Parathyroid adenoma (tissue), 2 donors: ENCODE measurements around the gene ADM.

ENCODE experiments used
- H2AFZ ChIP-seq: fragments of 300-600 bp; sonication (generic); one replicate; pipeline ENCODE4 v1.7.0; 2017; ENCODE audit warnings: antibody characterized with exemption, mild to moderate bottlenecking
- H3K27ac ChIP-seq: fragments of 300-600 bp; sonication (generic); one replicate; pipeline ENCODE4 v1.7.0; 2017
- H3K27me3 ChIP-seq: fragments of 300-600 bp; sonication (generic); one replicate; pipeline ENCODE4 v1.7.0; 2017; ENCODE audit warnings: low read length; ENCODE audit not compliant: control insufficient read depth, insufficient read depth
- H3K36me3 ChIP-seq: fragments of 300-600 bp; sonication (generic); one replicate; pipeline ENCODE4 v1.7.0; 2017; ENCODE audit warnings: low read length; ENCODE audit not compliant: control insufficient read depth, insufficient read depth
- H3K4me1 ChIP-seq: fragments of 300-600 bp; sonication (generic); one replicate; pipeline ENCODE4 v1.7.0; 2017; ENCODE audit warnings: control low read depth
- H3K4me2 ChIP-seq: fragments of 300-600 bp; sonication (generic); one replicate; pipeline ENCODE4 v1.7.0; 2017; ENCODE audit warnings: low read length
- H3K4me3 ChIP-seq: fragments of 300-600 bp; sonication (generic); one replicate; pipeline ENCODE4 v1.7.0; 2017; ENCODE audit warnings: low read depth, low read length
- H3K79me2 ChIP-seq: fragments of 300-600 bp; sonication (generic); one replicate; pipeline ENCODE4 v1.7.0; 2017; ENCODE audit warnings: control low read depth
- H3K9ac ChIP-seq: fragments of 300-600 bp; sonication (generic); one replicate; pipeline ENCODE4 v1.7.0; 2017; ENCODE audit warnings: mild to moderate bottlenecking
- H3K9me3 ChIP-seq: fragments of 300-600 bp; sonication (generic); one replicate; pipeline ENCODE4 v1.7.0; 2017; ENCODE audit warnings: low read length; ENCODE audit not compliant: control insufficient read depth
- CTCF ChIP-seq: fragments of 300-600 bp; sonication (generic); IDR thresholded peaks from one replicate; pipeline ENCODE4 v1.7.0; 2017; ENCODE audit warnings: antibody characterized with exemption, mild to moderate bottlenecking
- donor health status: primary hyperparathyroidism.

The ADM gene

GRCh38 chr11:10349806-10350205, 44.9 kb downstream of the ADM start:
- Histone ChIP-seq H3K9ac (no peak overlapping the region), H3K36me3 (no peaks in the 10 kb centered on the region), H3K4me3 (no peak overlapping the region), H3K79me2 (no peaks in the 10 kb centered on the region), H3K9me3 (no peaks in the 10 kb centered on the region), H3K27me3 (no peaks in the 10 kb centered on the region), H3K27ac (no peak overlapping the region), H3K4me2 (no peak overlapping the region), H2AFZ (peak overlapping the region; percentile 22), H3K4me1 (peaks cover 23% of the 10 kb centered on the region)
- no peak for TF ChIP-seq CTCF

GRCh38 chr11:10350334-10350733, 45.5 kb downstream of the ADM start:
- no peaks in the 10 kb centered on the region for H3K27me3 ChIP-seq
- H3K4me1 ChIP-seq: peaks cover 23% of the 10 kb centered on the region
- TF ChIP-seq CTCF: no peak
- peak overlapping the region; percentile 93 for H3K27ac ChIP-seq
- no peak overlapping the region for H2AFZ ChIP-seq
- H3K4me3 ChIP-seq: no peak overlapping the region
- no peaks in the 10 kb centered on the region for H3K79me2 ChIP-seq
- no peak overlapping the region for H3K9ac ChIP-seq
- H3K4me2 ChIP-seq: no peak overlapping the region
- H3K36me3 ChIP-seq: no peaks in the 10 kb centered on the region
- H3K9me3 ChIP-seq: no peaks in the 10 kb centered on the region

- H3K27ac ChIP-seq: peak overlapping the region; percentile 93
- H3K9ac ChIP-seq: no peak overlapping the region
- H3K4me2 ChIP-seq: no peak overlapping the region
- no peaks in the 10 kb centered on the region for H3K27me3 ChIP-seq
- H3K4me3 ChIP-seq: no peak overlapping the region
- H3K79me2 ChIP-seq: no peaks in the 10 kb centered on the region
- H3K9me3 ChIP-seq: no peaks in the 10 kb centered on the region
- peaks cover 23% of the 10 kb centered on the region for H3K4me1 ChIP-seq
- no peaks in the 10 kb centered on the region for H3K36me3 ChIP-seq
- peak overlapping the region; percentile 75 for H2AFZ ChIP-seq
- TF ChIP-seq CTCF: no peak
Measured at GRCh38 chr11:10351435-10351764, 46.5 kb downstream of the ADM start.

GRCh38 chr11:10351765-10352641, 47.1 kb downstream of the ADM start:
- H3K27ac ChIP-seq: peak overlapping the region; percentile 93
- H3K4me1 ChIP-seq: peaks cover 23% of the 10 kb centered on the region
- H2AFZ ChIP-seq: peak overlapping the region; percentile 75
- no peaks in the 10 kb centered on the region for H3K79me2 ChIP-seq
- peak overlapping the region; percentile 17 for H3K4me2 ChIP-seq
- no peaks in the 10 kb centered on the region for H3K36me3 ChIP-seq
- H3K9ac ChIP-seq: no peak overlapping the region
- H3K9me3 ChIP-seq: no peaks in the 10 kb centered on the region
- no peak for TF ChIP-seq CTCF
- peak overlapping the region; percentile 9 for H3K4me3 ChIP-seq
- H3K27me3 ChIP-seq: no peaks in the 10 kb centered on the region
